HepG2 (cell line): ENCODE results near the gene SYT7. TPM values are rescaled to one million over a fixed set of nuclear protein-coding genes. Genes with fewer than 3 reads are reported as not detected.

Source experiments
- ATAC-seq: fragments of 200-7000 bp; cut with Tn5 transposase; 3 replicates; pipeline ENCODE4 v1.9.1; 2020; ENCODE audit warnings: mild to moderate bottlenecking, moderate library complexity
- BruUV-seq: library from RNA; stranded (reverse); fragments of 400-500 nt; replicated peaks from 2 replicates; lab custom pipeline; 2021; lab: Mats Ljungman, UMichigan
- CTCF ChIA-PET: fragments of 300-600 bp; formaldehyde crosslinking; extraction: SDS; loops from one replicate; lab custom pipeline; 2021; ENCODE audit warnings: low total read pairs, inconsistent platforms, low intra/inter-chr PET ratio; lab: Yijun Ruan, JAX
- POLR2A ChIA-PET: fragments of 350-600 bp; sonication (Branson Sonifier 250); formaldehyde crosslinking; loops from one replicate; lab custom pipeline; 2020; ENCODE audit warnings: antibody characterized with exemption, inconsistent platforms; lab: Yijun Ruan, JAX
- DNase-seq: peaks from one replicate; pipeline ENCODE4 v3.0.0-alpha.2; 2015; ENCODE audit warnings: low spot score
- FAIRE-seq: peaks from 3 replicates; lab custom pipeline; 2011; peaks lifted over from hg19 to GRCh38; lab: Jason Lieb, UNC
- H2AFZ ChIP-seq: one replicate; pipeline ENCODE4 v1.6.1; 2011; ENCODE audit warnings: low read length, inconsistent platforms
- H3K27ac ChIP-seq: fragments of 300-600 bp; 3 replicates; pipeline ENCODE4 v1.8.0; 2011; ENCODE audit warnings: mixed run types, mild to moderate bottlenecking, mixed read lengths, low read length, inconsistent platforms; ENCODE audit not compliant: insufficient read depth; ENCODE audit errors: extremely low read length
- H3K27me3 ChIP-seq, 2 experiments: fragments of 200-600 bp in 1 of 2; 2 replicates in 1 of 2; 3 replicates in 1 of 2; pipeline versions ENCODE4 v1.6.0 to v1.8.0; 2011; ENCODE audit warnings: low read length in 2 of 2, mild to moderate bottlenecking in 2 of 2, moderate library complexity in 2 of 2, inconsistent platforms in 1 of 2; ENCODE audit not compliant: insufficient read depth in 2 of 2, control insufficient read depth in 1 of 2
- H3K36me3 ChIP-seq, 2 experiments: fragments of 200-600 bp in 1 of 2; replicated peaks in 1 of 2; 2 replicates in 1 of 2; 3 replicates in 1 of 2; pipeline versions ENCODE4 v1.5.1 to v1.8.0; 2011; ENCODE audit warnings: low read length in 2 of 2, inconsistent platforms in 1 of 2; ENCODE audit not compliant: insufficient read depth in 2 of 2, control insufficient read depth in 1 of 2
- H3K4me1 ChIP-seq: 2 replicates; pipeline ENCODE4 v1.5.1; 2012; ENCODE audit warnings: low read length, inconsistent platforms; ENCODE audit not compliant: insufficient read depth
- H3K4me2 ChIP-seq: 2 replicates; pipeline ENCODE4 v1.6.0; 2011; ENCODE audit warnings: low read depth, low read length, inconsistent platforms
- H3K4me3 ChIP-seq, 3 experiments: fragments of 200-600 bp in 1 of 3; sonication (generic), shearing (Covaris generic) in 1 of 3; replicated peaks in 1 of 3; 2 replicates each; pipeline ENCODE4 v1.5.1; 2011 to 2016; ENCODE audit warnings: low read length in 3 of 3, inconsistent platforms in 2 of 3, low read depth in 2 of 3, mild to moderate bottlenecking in 2 of 3, control low read depth in 1 of 3, mixed read lengths in 1 of 3; ENCODE audit not compliant: insufficient read depth in 1 of 3
- H3K79me2 ChIP-seq: one replicate; pipeline ENCODE4 v1.6.1; 2011; ENCODE audit warnings: low read length, inconsistent platforms; ENCODE audit not compliant: insufficient read depth
- H3K9ac ChIP-seq: 2 replicates; pipeline ENCODE4 v1.6.0; 2011; ENCODE audit warnings: mild to moderate bottlenecking, low read depth, low read length, inconsistent platforms; ENCODE audit not compliant: insufficient read depth
- H3K9me3 ChIP-seq: 2 replicates; pipeline ENCODE4 v1.5.1; 2012; ENCODE audit warnings: mild to moderate bottlenecking, low read length
- H4K20me1 ChIP-seq: 2 replicates; pipeline ENCODE4 v1.6.0; 2011; ENCODE audit warnings: inconsistent platforms, mild to moderate bottlenecking, low read length, moderate library complexity; ENCODE audit not compliant: insufficient read depth
- ATF2 ChIP-seq: sonication (generic); formaldehyde crosslinking; IDR thresholded peaks from 2 replicates; pipeline ENCODE4 v1.4.0; 2020; ENCODE audit warnings: missing genetic modification reagents
- MIER3 ChIP-seq: IDR thresholded peaks from 2 replicates; pipeline ENCODE4 v1.6.1; 2016; ENCODE audit warnings: missing compliant biosample characterization, borderline replicate concordance
- NFATC3 ChIP-seq: sonication (generic); formaldehyde crosslinking; IDR thresholded peaks from 2 replicates; pipeline ENCODE4 v1.5.1; 2020; ENCODE audit warnings: mild to moderate bottlenecking, missing genetic modification reagents
- STAG1 ChIP-seq: sonication (generic); formaldehyde crosslinking; IDR thresholded peaks from 2 replicates; pipeline ENCODE4 v1.4.0; 2020; ENCODE audit warnings: missing genetic modification reagents
- ZNF282 ChIP-seq: fragments of 450-650 bp; IDR thresholded peaks from 2 replicates; pipeline ENCODE4 v1.6.1; 2018; ENCODE audit not compliant: partially characterized antibody
- WGBS: methylation state at CpG from one replicate; pipeline ENCODE4 v1.1.6; 2017; ENCODE audit warnings: low lambda C conversion rate; 5-methylcytosine and 5-hydroxymethylcytosine counted together
- in situ Hi-C: cut with HindIII; loops from 2 replicates; pipeline ENCODE4 v1.10.0; 2017; ENCODE audit warnings: low pct_unique_long_range_greater_than_20kb; ENCODE audit not compliant: extremely low pct_ligation_motif_present
- intact Hi-C: fragments of 100-400 bp; cut with micrococcal nuclease; formaldehyde crosslinking; loops from one replicate; pipeline ENCODE4 v1.10.0; 2022; ENCODE audit not compliant: unreplicated experiment
- polyA plus RNA-seq, 8 experiments: library from polyadenylated mRNA; depleted of rRNA in 3 of 8; stranded (reverse) in 7 of 8; unstranded in 1 of 8; fragments of >200 nt; fragmentation: Illumina TruSeq in 4 of 8; extraction: Trizol in 4 of 8; gene quantifications; 2 replicates each; pipeline versions ENCODE4 v1.2.1 to v1.2.3, GENCODE V29; 2011 to 2016; ENCODE audit warnings: low read depth in 4 of 8, missing spikeins in 1 of 8, mixed read lengths in 1 of 8; ENCODE audit not compliant: insufficient read depth in 1 of 8
- total RNA-seq, 5 experiments: library from RNA; depleted of rRNA; stranded (reverse); fragments of >200 nt; fragmentation: Illumina TruSeq; extraction: Trizol; gene quantifications; 2 replicates each; pipeline ENCODE4 v1.2.3, GENCODE V29; 2016; ENCODE audit warnings: low read depth in 1 of 5

The SYT7 gene
- total and polyA plus RNA-seq, 2 of the 13 experiments (the other 11 are each of a cell fraction or from before 2014, with no cell fraction given): 1.4 to 4.4 TPM

- no TSS peak for BruUV-seq
- H3K27me3 ChIP-seq: peaks cover 0 to 3% of the 10 kb centered on the region in 2 experiments; a peak in 2 of 5 replicates
- TF ChIP-seq ZNF282 (no peak), MIER3 (no peak), ATF2 (CRISPR knock-in tag) (no peak)
- TF ChIP-seq, all 625 proteins: peak for 0
- H3K36me3 ChIP-seq: no peaks in the 10 kb centered on the region
- in situ Hi-C loops (no loop called here), intact Hi-C loops (no loop called here)
- H3K79me2 ChIP-seq: no peaks in the 10 kb centered on the region
- no peak overlapping the region for H3K27ac ChIP-seq
- no peak overlapping the region for H3K4me2 ChIP-seq
- no CpG with 5 or more reads among the region's 8 CpGs for WGBS
- H2AFZ ChIP-seq: no peak overlapping the region
- DNase-seq (no peak), FAIRE-seq (no peak), ATAC-seq (no peak)
- no peaks in the 10 kb centered on the region for H3K9me3 ChIP-seq
- no peaks in the 10 kb centered on the region for H4K20me1 ChIP-seq
- H3K4me1 ChIP-seq: peaks cover 17% of the 10 kb centered on the region
- no peak overlapping the region for H3K9ac ChIP-seq
- H3K4me3 ChIP-seq: no peak overlapping the region
- ChIA-PET CTCF (no interaction called here), POLR2A (no interaction called here)
Observed at GRCh38 chr11:61537326-61537725, 43.5 kb downstream of the SYT7 start.

- peak; percentile 69 for ATAC-seq
- POLR2A ChIA-PET: no interaction called here
Observed at GRCh38 chr11:61536676-61537270, 44.1 kb downstream of the SYT7 start.

More at GRCh38 chr11:61536676-61537270, 44.1 kb downstream of the SYT7 start:
- Histone ChIP-seq H3K4me3 (no peak overlapping the region), H3K9me3 (no peaks in the 10 kb centered on the region), H3K27me3 (peaks cover 0 to 3% of the 10 kb centered on the region in 2 experiments; a peak in 2 of 5 replicates), H3K4me1 (peaks cover 22% of the 10 kb centered on the region), H3K9ac (no peak overlapping the region), H3K36me3 (no peaks in the 10 kb centered on the region), H4K20me1 (no peaks in the 10 kb centered on the region), H3K79me2 (no peaks in the 10 kb centered on the region), H3K4me2 (no peak overlapping the region), H3K27ac (no peak overlapping the region), H2AFZ (no peak overlapping the region)
- in situ Hi-C loops: no loop called here
- CTCF ChIA-PET: no interaction called here
- FAIRE-seq: no peak
- peak; percentile 15 for DNase-seq
- intact Hi-C loops: no loop called here
- BruUV-seq: no TSS peak
- TF ChIP-seq STAG1 (CRISPR knock-in tag) (peak; percentile 18; the same call in 1 of the 2 replicates), NFATC3 (no peak)
- whole genome bisulfite sequencing: 33% methylated on average over 2 of the region's 2 CpGs
